GM12878 (cell line): ENCODE results near the gene DPF3. TPM values are rescaled to one million over a fixed set of nuclear protein-coding genes. Genes with fewer than 3 reads are reported as not detected.

Experiments
- ATAC-seq: fragments of 200-7000 bp; cut with Tn5 transposase; 3 replicates; pipeline ENCODE4 v1.9.1; 2020; ENCODE audit warnings: mild to moderate bottlenecking, moderate library complexity
- BruUV-seq: library from RNA; stranded (reverse); fragments of 400-500 nt; replicated peaks from 2 replicates; lab custom pipeline; 2021; lab: Mats Ljungman, UMichigan
- CTCF ChIA-PET: fragments of 300-600 bp; sonication (Branson Sonifier 250); formaldehyde crosslinking; extraction: SDS; loops from one replicate; lab custom pipeline; 2021; ENCODE audit warnings: inconsistent platforms; lab: Yijun Ruan, JAX
- POLR2A ChIA-PET: fragments of 350-600 bp; formaldehyde crosslinking; extraction: SDS; loops from one replicate; lab custom pipeline; 2021; ENCODE audit warnings: inconsistent platforms; lab: Charles Lee
- RAD21 ChIA-PET: fragments of 300-600 bp; sonication (Branson Sonifier 250); formaldehyde crosslinking; loops from one replicate; lab custom pipeline; 2023; ENCODE audit warnings: antibody characterized with exemption; ENCODE audit not compliant: unreplicated experiment; lab: Charles Lee
- SMC1A ChIA-PET: fragments of 300-600 bp; sonication (Branson Sonifier 250); formaldehyde crosslinking; loops from one replicate; lab custom pipeline; 2023; ENCODE audit not compliant: unreplicated experiment, uncharacterized antibody; lab: Charles Lee
- DNase-seq: peaks from one replicate; pipeline ENCODE4 v3.0.0-alpha.2; 2011; ENCODE audit warnings: low read depth, low spot score
- FAIRE-seq: peaks from 3 replicates; lab custom pipeline; 2011; peaks lifted over from hg19 to GRCh38; lab: Jason Lieb, UNC
- H2AFZ ChIP-seq: 2 replicates; pipeline ENCODE4 v1.6.0; 2011; ENCODE audit warnings: low read depth, low read length, control low read depth; ENCODE audit not compliant: control insufficient read depth
- H3K27ac ChIP-seq: 2 replicates; pipeline ENCODE4 v1.5.1; 2011; ENCODE audit warnings: control low read depth; ENCODE audit not compliant: control insufficient read depth, insufficient read depth
- H3K27me3 ChIP-seq, 2 experiments: replicated peaks in 1 of 2; 2 replicates each; pipeline versions ENCODE4 v1.6.0 to v1.6.1; 2011; ENCODE audit warnings: low read length in 1 of 2; ENCODE audit not compliant: control insufficient read depth in 2 of 2, insufficient read depth in 2 of 2
- H3K36me3 ChIP-seq, 2 experiments: 2 replicates each; pipeline ENCODE4 v1.5.1; 2011; ENCODE audit warnings: low read length in 1 of 2; ENCODE audit not compliant: control insufficient read depth in 2 of 2, insufficient read depth in 2 of 2
- H3K4me1 ChIP-seq: 2 replicates; pipeline ENCODE4 v1.6.1; 2011; ENCODE audit warnings: mild to moderate bottlenecking, low read length, moderate library complexity, mixed read lengths; ENCODE audit not compliant: control insufficient read depth, insufficient read depth
- H3K4me2 ChIP-seq: 2 replicates; pipeline ENCODE4 v1.6.0; 2011; ENCODE audit warnings: control low read depth; ENCODE audit not compliant: control insufficient read depth, insufficient read depth
- H3K4me3 ChIP-seq: fragments of 200-600 bp; sonication (generic); 2 replicates; pipeline ENCODE4 v1.5.1; 2016
- H3K79me2 ChIP-seq: 2 replicates; pipeline ENCODE4 v1.6.0; 2011; ENCODE audit warnings: low read length; ENCODE audit not compliant: control insufficient read depth, insufficient read depth
- H3K9ac ChIP-seq: 2 replicates; pipeline ENCODE4 v1.8.0; 2011; ENCODE audit warnings: low read length, control low read depth, mixed read lengths; ENCODE audit not compliant: control insufficient read depth, insufficient read depth
- H3K9me3 ChIP-seq: replicated peaks from 3 replicates; pipeline ENCODE4 v1.5.1; 2011; ENCODE audit warnings: mild to moderate bottlenecking, low read length; ENCODE audit not compliant: control insufficient read depth, insufficient read depth
- H4K20me1 ChIP-seq: 2 replicates; pipeline ENCODE4 v1.6.0; 2011; ENCODE audit not compliant: control insufficient read depth, insufficient read depth
- BACH1 ChIP-seq: fragments of 450-650 bp; IDR thresholded peaks from 2 replicates; pipeline ENCODE4 v1.6.1; 2017; ENCODE audit warnings: mild to moderate bottlenecking, borderline replicate concordance
- BCL3 ChIP-seq: IDR thresholded peaks from 2 replicates; pipeline ENCODE4 v1.6.1; 2011; ENCODE audit warnings: borderline replicate concordance, low read depth, mild to moderate bottlenecking, moderate library complexity, low read length; ENCODE audit not compliant: insufficient read depth, poor library complexity, severe bottlenecking
- HDGF ChIP-seq: fragments of 450-650 bp; IDR thresholded peaks from 2 replicates; pipeline ENCODE4 v1.6.1; 2016; ENCODE audit warnings: antibody characterized with exemption
- IRF4 ChIP-seq: IDR thresholded peaks from 2 replicates; pipeline ENCODE4 v1.6.1; 2011; ENCODE audit warnings: low read depth, low read length
- MEF2B ChIP-seq: fragments of 450-650 bp; IDR thresholded peaks from 2 replicates; pipeline ENCODE4 v1.6.1; 2018; ENCODE audit warnings: mild to moderate bottlenecking, moderate library complexity; ENCODE audit not compliant: partially characterized antibody, poor library complexity, severe bottlenecking
- RAD51 ChIP-seq: fragments of 450-650 bp; IDR thresholded peaks from 2 replicates; pipeline ENCODE4 v1.6.1; 2016; ENCODE audit warnings: moderate library complexity, mild to moderate bottlenecking, inconsistent platforms
- SRF ChIP-seq, 2 experiments: IDR thresholded peaks; 2 replicates each; pipeline ENCODE4 v1.6.1; 2011; ENCODE audit warnings: low read depth in 2 of 2, low read length in 2 of 2, mild to moderate bottlenecking in 1 of 2, moderate library complexity in 1 of 2
- STAT1 ChIP-seq: fragments of 450-650 bp; conservative IDR thresholded peaks from 2 replicates; pipeline ENCODE4 v1.6.1; 2014; ENCODE audit warnings: antibody characterized with exemption, mild to moderate bottlenecking
- TAF1 ChIP-seq: IDR thresholded peaks from 2 replicates; pipeline ENCODE4 v1.6.1; 2011; ENCODE audit warnings: mild to moderate bottlenecking, low read depth, low read length, borderline replicate concordance
- TARDBP ChIP-seq: IDR thresholded peaks from 2 replicates; pipeline ENCODE4 v1.6.1; 2016; ENCODE audit warnings: borderline replicate concordance
- ZNF217 ChIP-seq: fragments of 450-650 bp; IDR thresholded peaks from 2 replicates; pipeline ENCODE4 v1.6.1; 2017; ENCODE audit warnings: antibody characterized with exemption, mild to moderate bottlenecking
- ZNF274 ChIP-seq: IDR thresholded peaks from one replicate; pipeline ENCODE4 v1.8.0; 2011; ENCODE audit not compliant: insufficient read length, insufficient read depth
- WGBS: methylation state at CpG from one replicate; pipeline ENCODE4 v1.1.6; 2016; ENCODE audit warnings: low lambda C conversion rate; ENCODE audit not compliant: insufficient replicate concordance, insufficient coverage; ENCODE audit errors: missing lambda C conversion rate; 5-methylcytosine and 5-hydroxymethylcytosine counted together
- in situ Hi-C: fragments of 300-500 bp; cut with MboI; formaldehyde crosslinking; loops from 9 replicates; pipeline ENCODE4 v1.14.3; 2018; ENCODE audit warnings: mixed read lengths
- intact Hi-C: fragments of 100-400 bp; cut with micrococcal nuclease; formaldehyde crosslinking; loops from one replicate; pipeline ENCODE4 v1.14.2; 2022; ENCODE audit not compliant: unreplicated experiment
- polyA plus RNA-seq, 11 experiments: library from polyadenylated mRNA; depleted of rRNA in 4 of 11; unstranded in 6 of 11; stranded (reverse) in 5 of 11; fragments of >200 nt; fragmentation: Nextera tagmentation in 4 of 11; fragmentation: Illumina TruSeq in 1 of 11; extraction: Ambion mirVana in 4 of 11; extraction: Trizol in 1 of 11; gene quantifications; 1 replicate in 1 of 11; 2 replicates in 10 of 11; pipeline versions ENCODE4 v1.2.1 to v1.2.3, GENCODE V29; 2011 to 2016; ENCODE audit warnings: inconsistent platforms in 2 of 11, missing spikeins in 2 of 11, low read depth in 1 of 11
- total RNA-seq, 4 experiments: library from RNA; depleted of rRNA in 3 of 4; stranded (reverse); fragments of >200 nt in 3 of 4; fragmentation: Illumina TruSeq in 1 of 4; extraction: Trizol in 1 of 4; gene quantifications; 2 replicates each; pipeline versions ENCODE4 v1.2.1 to v1.2.3, GENCODE V29; 2013 to 2021
- TF ChIP-seq, protein P1 (sequence below): fragments of 450-650 bp; IDR thresholded peaks from 2 replicates; pipeline ENCODE4 v1.6.1; 2017; ENCODE audit warnings: mild to moderate bottlenecking, low read depth, inconsistent platforms; ENCODE audit not compliant: poor library complexity, severe bottlenecking
- TF ChIP-seq, protein P2 (sequence below): IDR thresholded peaks from 2 replicates; pipeline ENCODE4 v1.6.1; 2011; ENCODE audit warnings: mild to moderate bottlenecking, low read depth, low read length, moderate library complexity; ENCODE audit not compliant: insufficient replicate concordance

The DPF3 gene
- total and polyA plus RNA-seq, 10 of the 15 experiments (the other 5 are each of a cell fraction or from before 2014, with no cell fraction given) = 0.69 to 8.0 (median 2.2) TPM

- Histone ChIP-seq H3K79me2 (no peaks in the 10 kb centered on the region), H3K9ac (no peak overlapping the region), H3K27me3 (no peaks in the 10 kb centered on the region), H4K20me1 (no peaks in the 10 kb centered on the region), H3K4me1 (no peaks in the 10 kb centered on the region), H3K4me3 (no peak overlapping the region), H3K9me3 (peaks cover 2% of the 10 kb centered on the region; the same call in 2 of the 3 replicates), H2AFZ (no peak overlapping the region), H3K4me2 (no peak overlapping the region), H3K36me3 (no peaks in the 10 kb centered on the region), H3K27ac (no peak overlapping the region)
- BruUV-seq = no TSS peak
- DNase-seq = no peak
- TF ChIP-seq MEF2B = no peak
- TF ChIP-seq BCL3 = no peak
- TF ChIP-seq TARDBP = no peak
- ChIA-PET SMC1A (interaction anchor here (1.0 kb wide), 1 partner anchor 145 kb away, joined by 4 read pairs; no protein-coding TSS in a partner anchor), POLR2A (interaction anchor here (0.6 kb wide), 1 partner anchor 1434 kb away, joined by 4 read pairs; no protein-coding TSS in a partner anchor), RAD21 (no interaction called here), CTCF (no interaction called here)
- WGBS = 76% methylated on average over 5 of the region's 5 CpGs
- in situ Hi-C loops (no loop called here), intact Hi-C loops (no loop called here)
- no peak for FAIRE-seq
- no peak for ATAC-seq
These were observed 135.5 kb downstream of the DPF3 start for GRCh38 chr14:72758420-72758819.

DNA sequence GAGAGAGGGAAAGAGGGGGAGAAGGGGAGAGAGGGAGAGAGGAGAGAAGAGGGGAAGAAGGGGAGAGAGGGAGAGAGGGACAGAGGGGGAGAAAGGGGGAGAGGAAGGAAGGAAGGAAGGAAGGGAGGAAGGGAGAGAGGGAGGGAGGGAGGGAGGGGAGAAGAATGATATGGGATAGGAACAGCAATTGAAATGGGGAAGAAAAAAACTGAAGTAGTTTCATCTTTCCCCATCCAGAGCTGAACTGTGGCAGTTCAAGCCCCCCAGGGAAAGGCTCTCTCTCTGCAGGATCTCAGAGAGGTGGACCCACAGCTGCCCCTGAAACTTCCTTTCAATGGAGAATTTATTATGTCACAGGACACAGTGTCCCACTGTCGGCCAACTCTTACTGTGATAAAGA is 136.9 kb downstream of the DPF3 start:
- WGBS = 19% methylated on average over 1 of the region's 1 CpG
- Histone ChIP-seq H3K9ac (no peak overlapping the region), H3K27me3 (no peaks in the 10 kb centered on the region), H3K4me3 (no peak overlapping the region), H3K4me1 (no peaks in the 10 kb centered on the region), H3K4me2 (no peak overlapping the region), H4K20me1 (no peaks in the 10 kb centered on the region), H3K27ac (no peak overlapping the region), H2AFZ (no peak overlapping the region), H3K79me2 (no peaks in the 10 kb centered on the region), H3K36me3 (no peaks in the 10 kb centered on the region), H3K9me3 (peaks cover 2% of the 10 kb centered on the region; the same call in 2 of the 3 replicates)
- RAD21 ChIA-PET = no interaction called here
- ATAC-seq = no peak
- in situ Hi-C loops (no loop called here), intact Hi-C loops (no loop called here)
- BruUV-seq = no TSS peak
- CTCF ChIA-PET = no interaction called here
- DNase-seq = no peak
- POLR2A ChIA-PET = no interaction called here
- SMC1A ChIA-PET = interaction anchor here (0.6 kb wide), 1 partner anchor 211 kb away, joined by 3 read pairs; no protein-coding TSS in a partner anchor
- no peak for FAIRE-seq
- TF ChIP-seq STAT1 (no peak), IRF4 (no peak), HDGF (no peak), ZNF217 (no peak), TAF1 (no peak), RAD51 (no peak), ZNF274 (no peak), BACH1 (no peak), SRF (IDR thresholded peaks at IDR 0.05; ENCODE audit: low read depth in 2 of 2, low read length in 2 of 2) (no peak)
- TF ChIP-seq, protein P1, sequence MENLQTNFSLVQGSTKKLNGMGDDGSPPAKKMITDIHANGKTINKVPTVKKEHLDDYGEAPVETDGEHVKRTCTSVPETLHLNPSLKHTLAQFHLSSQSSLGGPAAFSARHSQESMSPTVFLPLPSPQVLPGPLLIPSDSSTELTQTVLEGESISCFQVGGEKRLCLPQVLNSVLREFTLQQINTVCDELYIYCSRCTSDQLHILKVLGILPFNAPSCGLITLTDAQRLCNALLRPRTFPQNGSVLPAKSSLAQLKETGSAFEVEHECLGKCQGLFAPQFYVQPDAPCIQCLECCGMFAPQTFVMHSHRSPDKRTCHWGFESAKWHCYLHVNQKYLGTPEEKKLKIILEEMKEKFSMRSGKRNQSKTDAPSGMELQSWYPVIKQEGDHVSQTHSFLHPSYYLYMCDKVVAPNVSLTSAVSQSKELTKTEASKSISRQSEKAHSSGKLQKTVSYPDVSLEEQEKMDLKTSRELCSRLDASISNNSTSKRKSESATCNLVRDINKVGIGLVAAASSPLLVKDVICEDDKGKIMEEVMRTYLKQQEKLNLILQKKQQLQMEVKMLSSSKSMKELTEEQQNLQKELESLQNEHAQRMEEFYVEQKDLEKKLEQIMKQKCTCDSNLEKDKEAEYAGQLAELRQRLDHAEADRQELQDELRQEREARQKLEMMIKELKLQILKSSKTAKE = no peak
- TF ChIP-seq, protein P2, sequence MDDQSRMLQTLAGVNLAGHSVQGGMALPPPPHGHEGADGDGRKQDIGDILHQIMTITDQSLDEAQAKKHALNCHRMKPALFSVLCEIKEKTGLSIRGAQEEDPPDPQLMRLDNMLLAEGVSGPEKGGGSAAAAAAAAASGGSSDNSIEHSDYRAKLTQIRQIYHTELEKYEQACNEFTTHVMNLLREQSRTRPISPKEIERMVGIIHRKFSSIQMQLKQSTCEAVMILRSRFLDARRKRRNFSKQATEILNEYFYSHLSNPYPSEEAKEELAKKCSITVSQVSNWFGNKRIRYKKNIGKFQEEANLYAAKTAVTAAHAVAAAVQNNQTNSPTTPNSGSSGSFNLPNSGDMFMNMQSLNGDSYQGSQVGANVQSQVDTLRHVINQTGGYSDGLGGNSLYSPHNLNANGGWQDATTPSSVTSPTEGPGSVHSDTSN = no peak
